Progenitor cell of endocrine pancreas (in vitro differentiated cells): ENCODE results near the gene LRP3. TPM values are rescaled to one million over a fixed set of nuclear protein-coding genes. Genes with fewer than 3 reads are reported as not detected.

ENCODE experiments used
- DNase-seq: peaks from one replicate; pipeline ENCODE4 v3.0.0; 2021; ENCODE audit warnings: low spot score; ENCODE audit not compliant: unreplicated experiment
- H3K27ac Mint-ChIP-seq: 2 replicates; pipeline ENCODE4 v1.8.0; 2021; ENCODE audit warnings: mild to moderate bottlenecking, moderate library complexity, mixed read lengths
- H3K27me3 Mint-ChIP-seq: 2 replicates; pipeline ENCODE4 v1.8.0; 2021; ENCODE audit warnings: mixed read lengths
- H3K36me3 Mint-ChIP-seq: 2 replicates; pipeline ENCODE4 v1.8.0; 2022; ENCODE audit warnings: mixed read lengths; ENCODE audit not compliant: insufficient read depth
- H3K4me1 Mint-ChIP-seq: 2 replicates; pipeline ENCODE4 v1.8.0; 2021; ENCODE audit warnings: low read depth, mixed read lengths
- H3K4me3 Mint-ChIP-seq: 2 replicates; pipeline ENCODE4 v1.8.0; 2021; ENCODE audit warnings: low read depth, mild to moderate bottlenecking, moderate library complexity, mixed read lengths
- H3K9me3 Mint-ChIP-seq: 2 replicates; pipeline ENCODE4 v1.8.0; 2021; ENCODE audit warnings: low read depth, mixed read lengths
- total RNA-seq: library from RNA; stranded (reverse); gene quantifications from 2 replicates; pipeline ENCODE4 v1.2.1, GENCODE V29; 2021
- TF ChIP-seq, protein P1 (sequence below): fragments of 200-600 bp; sonication (generic); IDR thresholded peaks from one replicate; pipeline ENCODE4 v1.5.0; 2021; ENCODE audit warnings: antibody characterized with exemption, mild to moderate bottlenecking; ENCODE audit not compliant: unreplicated experiment

LRP3 gene
- total RNA-seq, 1 donor from 2014 or later: 51.2 TPM

- Mint-ChIP-seq H3K36me3 (peaks cover 8% of the 10 kb centered on the region), H3K9me3 (peaks cover 12% of the 10 kb centered on the region), H3K4me1 (peaks cover 14% of the 10 kb centered on the region), H3K27me3 (no peaks in the 10 kb centered on the region), H3K4me3 (no peak overlapping the region), H3K27ac (no peak overlapping the region)
- DNase-seq: no peak
- TF ChIP-seq, protein P1, sequence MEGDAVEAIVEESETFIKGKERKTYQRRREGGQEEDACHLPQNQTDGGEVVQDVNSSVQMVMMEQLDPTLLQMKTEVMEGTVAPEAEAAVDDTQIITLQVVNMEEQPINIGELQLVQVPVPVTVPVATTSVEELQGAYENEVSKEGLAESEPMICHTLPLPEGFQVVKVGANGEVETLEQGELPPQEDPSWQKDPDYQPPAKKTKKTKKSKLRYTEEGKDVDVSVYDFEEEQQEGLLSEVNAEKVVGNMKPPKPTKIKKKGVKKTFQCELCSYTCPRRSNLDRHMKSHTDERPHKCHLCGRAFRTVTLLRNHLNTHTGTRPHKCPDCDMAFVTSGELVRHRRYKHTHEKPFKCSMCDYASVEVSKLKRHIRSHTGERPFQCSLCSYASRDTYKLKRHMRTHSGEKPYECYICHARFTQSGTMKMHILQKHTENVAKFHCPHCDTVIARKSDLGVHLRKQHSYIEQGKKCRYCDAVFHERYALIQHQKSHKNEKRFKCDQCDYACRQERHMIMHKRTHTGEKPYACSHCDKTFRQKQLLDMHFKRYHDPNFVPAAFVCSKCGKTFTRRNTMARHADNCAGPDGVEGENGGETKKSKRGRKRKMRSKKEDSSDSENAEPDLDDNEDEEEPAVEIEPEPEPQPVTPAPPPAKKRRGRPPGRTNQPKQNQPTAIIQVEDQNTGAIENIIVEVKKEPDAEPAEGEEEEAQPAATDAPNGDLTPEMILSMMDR: no peak
Measured at GRCh38 chr19:33171916-33172359, 22.2 kb upstream of the LRP3 start.

DNA sequence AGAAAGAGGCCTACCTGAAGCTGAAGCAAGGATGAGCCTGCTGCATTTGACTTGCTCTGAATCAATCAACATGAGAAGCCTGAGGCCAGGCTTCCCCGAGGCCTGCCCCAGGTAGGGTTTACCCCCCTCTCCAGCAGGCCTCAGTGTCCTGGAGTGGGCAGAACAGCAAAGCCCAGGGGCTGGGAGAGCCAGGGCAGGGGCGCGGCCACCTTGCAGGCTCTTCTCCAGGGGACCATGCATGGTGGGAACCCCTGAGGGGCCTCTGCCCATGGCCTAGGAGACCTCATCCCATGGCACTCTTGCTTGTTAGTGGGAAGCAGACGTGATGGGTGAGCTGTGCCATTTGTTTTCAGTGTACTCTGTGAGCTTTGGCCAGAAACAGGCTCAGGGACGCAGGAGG lies 19.9 kb upstream of the LRP3 start:
- H3K4me3 Mint-ChIP-seq: no peak overlapping the region
- peaks cover 3% of the 10 kb centered on the region for H3K36me3 Mint-ChIP-seq
- DNase-seq: no peak
- no peaks in the 10 kb centered on the region for H3K9me3 Mint-ChIP-seq
- H3K4me1 Mint-ChIP-seq: peaks cover 17% of the 10 kb centered on the region
- TF ChIP-seq, protein P1: no peak
- no peaks in the 10 kb centered on the region for H3K27me3 Mint-ChIP-seq
- H3K27ac Mint-ChIP-seq: no peak overlapping the region

- TF ChIP-seq, protein P1: no peak
- Mint-ChIP-seq H3K9me3 (no peaks in the 10 kb centered on the region), H3K4me1 (peaks cover 17% of the 10 kb centered on the region), H3K27me3 (peaks cover 5% of the 10 kb centered on the region), H3K4me3 (peak overlapping the region; percentile 92), H3K27ac (peak overlapping the region; percentile 37), H3K36me3 (peaks cover 3% of the 10 kb centered on the region)
- DNase-seq: no peak
Measured at GRCh38 chr19:33175156-33175782, 18.9 kb upstream of the LRP3 start.

GRCh38 chr19:33175886-33176669 lies 18.1 kb upstream of the LRP3 start:
- Mint-ChIP-seq H3K36me3 (peaks cover 3% of the 10 kb centered on the region), H3K4me3 (peak overlapping the region; percentile 92), H3K4me1 (peaks cover 17% of the 10 kb centered on the region), H3K27ac (peak overlapping the region; percentile 93), H3K27me3 (peaks cover 5% of the 10 kb centered on the region), H3K9me3 (no peaks in the 10 kb centered on the region)
- peak; percentile 23 for DNase-seq
- TF ChIP-seq, protein P1: no peak

GRCh38 chr19:33176670-33177416 lies 17.3 kb upstream of the LRP3 start:
- Mint-ChIP-seq H3K9me3 (no peaks in the 10 kb centered on the region), H3K27me3 (peaks cover 5% of the 10 kb centered on the region), H3K4me1 (peaks cover 17% of the 10 kb centered on the region), H3K27ac (peak overlapping the region; percentile 100), H3K36me3 (peaks cover 3% of the 10 kb centered on the region), H3K4me3 (peak overlapping the region; percentile 92)
- TF ChIP-seq, protein P1: peak; percentile 38
- peak; percentile 99 for DNase-seq
